IPS DF 6.9 (cell line): ENCODE results near the gene PLAC9.
"Not testable (repeated sequence)": the region's sequence is repeated elsewhere in the genome, so short reads cannot be mapped to it uniquely, and the experiment has no call there.

Experiments used
- DNase-seq: peaks from one replicate; pipeline ENCODE4 v3.0.0-alpha.2; 2013; ENCODE audit warnings: low read depth, low spot score
- H3K27ac ChIP-seq: one replicate; pipeline ENCODE4 v1.5.1; 2013; ENCODE audit warnings: low read length, control low read depth
- H3K27me3 ChIP-seq: 2 replicates; pipeline ENCODE4 v1.6.1; 2013; ENCODE audit warnings: mild to moderate bottlenecking, low read length; ENCODE audit not compliant: control insufficient read depth, insufficient read depth
- H3K36me3 ChIP-seq: 2 replicates; pipeline ENCODE4 v1.6.1; 2013; ENCODE audit warnings: low read length; ENCODE audit not compliant: control insufficient read depth, insufficient read depth
- H3K4me1 ChIP-seq: 2 replicates; pipeline ENCODE4 v1.6.1; 2013; ENCODE audit warnings: low read length; ENCODE audit not compliant: control insufficient read depth, insufficient read depth
- H3K4me3 ChIP-seq: 2 replicates; pipeline ENCODE4 v1.5.1; 2013; ENCODE audit warnings: mild to moderate bottlenecking, low read length
- H3K9me3 ChIP-seq: 2 replicates; pipeline ENCODE4 v1.6.1; 2013; ENCODE audit warnings: low read length, inconsistent platforms; ENCODE audit not compliant: control insufficient read depth, insufficient read depth
- WGBS: extraction: QIAGEN DNeasy Blood & Tissue Kit; methylation state at CpG from one replicate; pipeline ENCODE4 v1.1.7; 2013; ENCODE audit warnings: mixed read lengths, missing lambda C conversion rate; ENCODE audit not compliant: insufficient read length, insufficient coverage; 5-methylcytosine and 5-hydroxymethylcytosine counted together

The PLAC9 gene

DNA sequence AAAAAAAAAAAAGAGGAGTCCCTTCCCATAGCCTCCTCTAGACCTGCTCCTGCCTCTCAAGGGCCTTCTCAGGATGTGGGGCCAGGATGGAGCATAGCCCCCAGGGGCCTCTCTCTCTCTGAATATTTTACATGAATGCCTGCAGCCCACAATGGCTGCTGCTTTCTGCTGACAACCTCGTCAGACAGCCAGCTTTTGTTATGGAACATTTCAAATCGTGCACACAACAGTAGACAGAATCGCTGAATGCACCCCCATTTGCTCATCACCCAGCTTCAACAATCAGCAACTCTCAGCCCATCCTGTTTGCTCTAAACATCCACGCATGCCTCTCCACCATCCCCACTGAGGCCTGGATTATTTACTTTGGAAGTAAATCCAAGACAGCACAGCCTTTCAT lies 5.4 kb downstream of the PLAC9 start:
- no peaks in the 10 kb centered on the region for H3K9me3 ChIP-seq
- H3K4me3 ChIP-seq = no peak overlapping the region
- DNase-seq = no peak
- peaks cover 2% of the 10 kb centered on the region; the same call in 1 of the 2 replicates for H3K27me3 ChIP-seq
- no CpG with 5 or more reads among the region's 4 CpGs for WGBS
- H3K27ac ChIP-seq = no peak overlapping the region
- H3K36me3 ChIP-seq = no peaks in the 10 kb centered on the region
- H3K4me1 ChIP-seq = peaks cover 4% of the 10 kb centered on the region; the same call in 1 of the 2 replicates

DNA sequence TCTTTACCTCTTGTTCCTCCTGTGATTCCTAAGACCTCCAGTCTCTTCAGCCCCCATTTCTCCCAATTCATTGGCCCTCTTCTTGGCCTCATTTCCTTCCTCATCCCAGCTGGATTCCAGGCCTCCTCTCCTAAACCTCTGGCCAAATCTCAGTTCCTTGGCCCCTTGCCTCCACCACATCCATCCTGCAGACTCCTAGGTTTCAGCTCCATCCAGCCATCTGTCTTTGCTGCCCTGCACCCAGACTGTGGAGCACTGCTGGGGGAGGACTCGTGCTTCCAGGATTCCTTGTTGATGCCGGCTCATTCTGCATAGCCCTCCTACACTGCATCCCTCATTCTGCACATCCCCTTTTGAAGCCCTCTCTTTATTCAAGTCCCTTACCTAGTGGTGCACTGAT lies 6.7 kb downstream of the PLAC9 start:
- peaks cover 3% of the 10 kb centered on the region; the same call in 1 of the 2 replicates for H3K4me1 ChIP-seq
- H3K27me3 ChIP-seq = no peaks in the 10 kb centered on the region
- DNase-seq = no peak
- WGBS = no CpG with 5 or more reads among the region's 2 CpGs
- H3K4me3 ChIP-seq = no peak overlapping the region
- no peaks in the 10 kb centered on the region for H3K36me3 ChIP-seq
- H3K27ac ChIP-seq = no peak overlapping the region
- H3K9me3 ChIP-seq = no peaks in the 10 kb centered on the region

DNA sequence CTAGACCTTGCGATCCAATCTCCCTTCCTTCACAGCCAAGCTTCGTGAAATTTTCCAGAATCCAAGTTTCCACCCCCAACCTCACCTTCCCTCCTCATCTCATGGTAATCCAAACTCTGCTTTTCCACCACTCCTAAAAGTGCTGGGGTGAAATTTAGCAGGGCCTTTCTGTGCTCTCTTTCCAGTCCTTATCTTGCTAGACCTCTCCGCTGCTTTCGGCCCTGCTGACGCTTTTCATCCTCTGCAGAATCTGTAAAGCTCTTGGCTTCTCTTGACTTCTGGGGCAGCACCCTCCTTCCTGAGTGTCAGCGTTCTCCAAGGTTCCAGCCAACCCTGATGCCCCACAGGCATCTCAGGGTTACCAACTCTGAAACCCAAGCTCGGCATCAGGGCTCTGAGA lies 7.7 kb downstream of the PLAC9 start:
- DNase-seq = no peak
- H3K27me3 ChIP-seq = no peaks in the 10 kb centered on the region
- H3K27ac ChIP-seq = no peak overlapping the region
- no peak overlapping the region for H3K4me3 ChIP-seq
- WGBS = no CpG with 5 or more reads among the region's 7 CpGs
- H3K4me1 ChIP-seq = peaks cover 3% of the 10 kb centered on the region; the same call in 1 of the 2 replicates
- no peaks in the 10 kb centered on the region for H3K36me3 ChIP-seq
- no peaks in the 10 kb centered on the region for H3K9me3 ChIP-seq

DNA sequence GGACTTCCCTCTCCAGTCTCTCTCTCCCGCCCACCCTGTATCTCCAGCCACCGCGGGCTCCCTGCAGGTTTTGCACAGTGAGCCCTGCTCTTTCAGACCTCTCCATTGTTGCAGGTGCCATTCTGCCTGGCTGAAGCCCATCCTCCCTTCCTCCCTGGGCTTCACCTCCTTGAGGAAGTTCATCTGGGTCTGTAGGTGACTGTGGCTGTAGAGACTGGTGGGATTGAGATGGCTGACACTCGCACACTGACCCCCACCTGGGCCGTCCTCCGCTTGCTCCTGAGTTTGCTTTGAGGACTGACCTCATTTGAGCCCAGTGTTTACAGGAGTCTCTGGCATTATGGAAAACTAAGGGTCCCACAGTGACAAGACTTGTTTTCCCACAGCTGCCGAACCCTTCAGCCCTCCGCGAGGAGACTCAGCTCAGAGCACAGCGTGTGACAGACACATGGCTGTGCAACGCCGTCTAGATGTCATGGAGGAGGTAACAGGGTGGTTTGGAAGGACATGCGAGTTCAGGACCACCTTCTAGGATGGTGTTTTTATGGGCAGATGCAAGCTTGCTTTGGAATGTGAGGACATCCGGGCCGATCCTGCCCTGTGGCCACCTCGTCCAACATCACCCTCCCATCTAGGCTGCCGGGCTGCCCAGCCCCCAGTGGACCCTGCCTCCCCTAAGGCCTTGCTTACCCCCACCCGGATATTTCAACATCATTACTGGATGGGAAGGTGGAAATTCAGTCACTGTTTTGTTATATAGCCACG lies 9.3 kb downstream of the PLAC9 start:
- DNase-seq = no peak
- no peaks in the 10 kb centered on the region for H3K27me3 ChIP-seq
- H3K9me3 ChIP-seq = no peaks in the 10 kb centered on the region
- H3K4me3 ChIP-seq = no peak overlapping the region
- WGBS = no CpG with 5 or more reads among the region's 19 CpGs
- H3K36me3 ChIP-seq = no peaks in the 10 kb centered on the region
- H3K27ac ChIP-seq = no peak overlapping the region
- peaks cover 3% of the 10 kb centered on the region; the same call in 1 of the 2 replicates for H3K4me1 ChIP-seq

DNA sequence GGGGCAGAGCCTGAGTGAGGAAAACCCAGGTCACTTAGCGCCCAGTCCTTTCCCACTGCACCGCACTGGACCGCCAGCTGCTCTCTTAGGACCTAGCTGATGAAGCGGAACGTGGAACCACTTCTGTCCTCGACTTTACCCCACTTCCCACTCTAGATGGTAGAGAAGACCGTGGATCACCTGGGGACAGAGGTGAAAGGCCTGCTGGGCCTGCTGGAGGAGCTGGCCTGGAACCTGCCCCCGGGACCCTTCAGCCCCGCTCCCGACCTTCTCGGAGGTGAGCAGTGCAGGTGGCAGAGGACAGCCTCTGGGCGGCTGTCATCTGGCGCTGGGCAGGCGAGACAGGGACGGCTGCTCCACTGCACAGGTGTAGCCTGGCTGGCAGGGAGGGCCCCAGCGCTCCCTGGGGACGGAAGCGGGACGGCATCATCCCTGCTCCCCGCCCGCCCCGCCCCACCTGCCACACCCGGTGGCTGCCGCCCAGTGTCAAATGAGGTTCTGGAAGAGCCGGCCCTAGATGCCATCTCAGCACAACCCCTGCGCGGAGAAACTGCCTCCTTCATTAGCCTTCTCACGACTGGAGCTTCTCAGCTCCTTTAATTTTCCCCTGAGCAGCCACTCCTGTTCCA lies 11.7 kb downstream of the PLAC9 start:
- H3K27me3 ChIP-seq = no peaks in the 10 kb centered on the region
- no CpG with 5 or more reads among the region's 28 CpGs for WGBS
- H3K27ac ChIP-seq = no peak overlapping the region
- H3K4me1 ChIP-seq = peaks cover 3% of the 10 kb centered on the region; the same call in 1 of the 2 replicates
- H3K4me3 ChIP-seq = no peak overlapping the region
- no peaks in the 10 kb centered on the region for H3K36me3 ChIP-seq
- H3K9me3 ChIP-seq = no peaks in the 10 kb centered on the region
- DNase-seq = no peak

DNA sequence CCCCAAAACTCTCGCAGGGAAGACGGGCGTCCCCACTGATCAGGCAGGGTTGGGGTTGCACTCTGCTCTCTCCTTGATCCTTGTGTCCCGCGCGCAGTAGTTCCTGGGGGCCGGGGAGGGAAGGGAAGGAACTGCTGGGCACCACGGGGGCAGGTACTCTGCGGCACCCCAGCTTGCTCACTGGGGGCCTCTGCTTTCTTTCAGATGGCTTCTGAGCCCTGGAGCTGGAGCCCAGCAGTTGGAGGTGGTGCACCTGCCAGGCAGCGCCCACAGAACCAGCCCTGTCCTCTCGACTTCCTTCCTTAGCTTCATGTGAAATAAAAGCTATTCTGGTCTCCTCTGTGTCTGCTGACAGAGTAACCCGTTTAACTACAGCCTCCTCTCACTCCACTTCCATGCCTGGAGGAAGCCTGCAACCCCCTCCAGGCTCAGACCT lies 12.2 kb downstream of the PLAC9 start:
- Histone ChIP-seq H3K4me3 (no peak overlapping the region), H3K36me3 (no peaks in the 10 kb centered on the region), H3K4me1 (peaks cover 3% of the 10 kb centered on the region; the same call in 1 of the 2 replicates), H3K27me3 (no peaks in the 10 kb centered on the region), H3K27ac (no peak overlapping the region), H3K9me3 (no peaks in the 10 kb centered on the region)
- WGBS = no CpG with 5 or more reads among the region's 12 CpGs
- no peak for DNase-seq

DNA sequence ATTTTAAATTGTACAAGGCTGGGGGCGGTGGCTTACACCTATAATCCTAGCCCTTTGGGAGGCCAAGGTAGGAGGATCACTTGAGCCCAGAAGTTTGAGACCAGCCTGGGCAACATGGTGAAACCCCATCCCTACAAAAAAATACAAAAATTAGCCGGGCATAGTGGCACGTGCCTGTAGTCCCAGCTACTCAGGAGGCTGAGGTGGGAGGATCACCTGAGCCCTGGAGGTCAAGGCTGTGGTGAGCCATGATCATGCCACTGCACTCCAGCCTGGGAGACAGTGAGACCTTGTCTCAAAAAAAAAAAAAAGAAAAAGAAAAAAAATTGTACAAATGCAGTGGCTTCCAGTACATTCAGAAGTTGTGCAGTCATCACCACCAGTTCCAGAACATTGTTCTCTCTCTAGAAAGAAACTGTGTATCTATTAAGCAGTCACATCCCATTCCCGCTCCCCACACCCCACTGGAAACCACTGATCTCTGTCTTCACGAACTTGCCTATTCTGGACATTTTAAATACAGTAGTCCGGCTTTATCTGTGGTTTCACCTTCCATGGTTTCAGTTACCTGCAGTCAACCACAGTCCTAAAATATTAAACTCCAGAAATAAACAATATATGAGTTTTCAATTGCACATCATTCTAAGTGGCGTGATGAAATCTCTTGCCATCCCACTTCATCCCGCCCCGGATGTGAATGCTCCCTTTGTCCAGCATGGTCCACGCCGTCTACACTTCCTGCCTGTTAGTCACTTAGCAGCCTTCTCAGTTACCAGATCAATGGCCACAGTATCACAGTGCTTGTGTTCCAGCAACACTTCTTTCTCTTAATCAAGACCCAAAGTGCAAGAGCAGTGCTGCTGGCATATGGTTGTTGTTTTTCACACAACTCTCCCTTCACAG lies 13.1 kb downstream of the PLAC9 start:
- no CpG with 5 or more reads among the region's 11 CpGs for WGBS
- not testable (repeated sequence) for H3K4me3 ChIP-seq

DNA sequence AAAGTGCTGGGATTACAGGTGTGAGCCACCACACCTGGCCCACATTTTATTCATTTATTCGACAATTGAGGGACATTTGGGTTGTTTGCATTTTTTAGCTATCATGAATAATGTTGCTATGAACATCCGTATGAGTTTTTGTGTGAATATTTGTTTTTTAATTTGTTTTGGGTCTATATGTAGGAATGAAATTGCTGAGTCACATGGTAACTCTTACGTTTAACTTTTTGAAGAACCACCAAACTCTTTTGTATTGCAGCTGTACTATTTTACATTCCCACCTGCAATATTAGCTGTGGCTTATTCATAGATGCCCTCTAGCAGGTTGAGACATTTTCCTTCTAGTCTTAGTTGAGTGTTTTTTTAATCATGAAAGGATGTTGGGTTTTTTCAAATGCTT lies 14.4 kb downstream of the PLAC9 start:
- Histone ChIP-seq H3K27ac (no peak overlapping the region), H3K4me3 (no peak overlapping the region), H3K36me3 (no peaks in the 10 kb centered on the region), H3K27me3 (no peaks in the 10 kb centered on the region), H3K9me3 (no peaks in the 10 kb centered on the region), H3K4me1 (0 out of 2 replicates have a peak, but pooled peaks cover 2% of the 10 kb centered on the region)
- WGBS = 100% methylated on average over 1 of the region's 3 CpGs
- DNase-seq = no peak

More for the DNA sequence above, 13.1 kb downstream of the PLAC9 start:
- H3K36me3 ChIP-seq, H3K27me3 ChIP-seq, H3K4me1 ChIP-seq, H3K9me3 ChIP-seq, DNase-seq, H3K27ac ChIP-seq: not testable (repeated sequence)

DNA sequence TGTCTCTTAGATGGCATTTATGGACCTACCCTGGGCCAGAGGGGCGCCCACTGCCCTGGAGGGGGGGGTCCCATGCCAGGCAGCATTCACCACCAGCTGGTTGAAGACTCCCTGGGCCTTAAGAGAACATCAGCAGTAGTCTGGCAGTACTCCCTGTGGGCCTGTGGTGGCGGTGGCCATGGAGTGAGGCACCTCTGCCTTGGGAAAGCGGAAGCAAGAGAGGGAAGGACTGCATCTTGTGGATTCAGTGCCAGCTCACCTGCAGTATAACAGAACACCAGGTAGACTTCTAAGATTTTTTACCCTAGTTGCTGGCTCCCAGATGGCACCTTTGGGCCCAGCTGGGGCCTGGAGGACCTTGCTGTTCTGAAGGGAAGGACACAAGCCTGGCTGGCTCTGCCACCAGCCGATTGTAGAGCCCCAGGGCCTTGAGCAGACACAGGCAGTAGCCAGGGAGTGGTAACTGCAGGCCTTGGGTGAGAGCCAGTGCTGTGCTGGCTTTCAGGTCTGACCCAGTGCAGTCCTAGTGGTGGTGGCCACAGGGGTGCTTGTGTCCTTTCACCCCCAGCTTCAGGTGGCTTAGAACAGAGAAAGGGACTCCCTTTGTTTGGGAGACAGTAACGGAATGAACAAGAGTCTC lies 15.8 kb downstream of the PLAC9 start:
- H3K36me3 ChIP-seq = no peaks in the 10 kb centered on the region
- DNase-seq = no peak
- no peak overlapping the region for H3K4me3 ChIP-seq
- no peaks in the 10 kb centered on the region for H3K27me3 ChIP-seq
- 0 out of 2 replicates have a peak, but pooled peaks cover 2% of the 10 kb centered on the region for H3K4me1 ChIP-seq
- no peak overlapping the region for H3K27ac ChIP-seq
- no CpG with 5 or more reads among the region's 5 CpGs for WGBS
- H3K9me3 ChIP-seq = no peaks in the 10 kb centered on the region

DNA sequence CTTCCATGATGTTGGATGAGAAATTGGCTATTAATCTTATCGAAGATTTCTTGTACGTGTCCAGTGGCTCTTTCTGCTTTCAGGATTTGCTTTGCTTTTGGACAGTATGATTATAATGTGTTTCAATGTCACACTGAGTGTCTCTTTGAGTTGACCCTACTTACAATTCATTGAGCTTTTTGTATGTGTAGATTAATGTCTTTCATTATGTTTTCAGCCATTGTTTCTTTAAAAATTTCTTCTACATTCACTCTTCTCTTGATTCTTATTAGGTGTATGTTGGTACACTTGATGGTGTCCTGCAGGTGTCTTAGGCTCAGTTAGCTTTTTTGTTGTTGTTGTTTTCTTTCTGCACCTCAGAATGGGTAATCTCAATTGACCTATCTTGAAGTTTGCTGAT lies 16.6 kb downstream of the PLAC9 start:
- Histone ChIP-seq H3K36me3 (no peaks in the 10 kb centered on the region), H3K4me3 (no peak overlapping the region), H3K27ac (no peak overlapping the region), H3K4me1 (no peaks in the 10 kb centered on the region), H3K27me3 (no peaks in the 10 kb centered on the region), H3K9me3 (no peaks in the 10 kb centered on the region)
- WGBS = no CpG with 5 or more reads among the region's 2 CpGs
- no peak for DNase-seq
